ENCODE data around the gene MAGEF1. TPM values are rescaled to one million over a fixed set of nuclear protein-coding genes. Genes with fewer than 3 reads are reported as not detected.
"Not testable (repeated sequence)": the region's sequence is repeated elsewhere in the genome, so short reads cannot be mapped to it uniquely, and the experiment has no call there.

MAGEF1 gene
- total RNA-seq, 1 donor from 2014 or later, result 10.9 TPM

GRCh38 chr3:184742676-184743135 is 30.8 kb upstream of the MAGEF1 start:
- intact Hi-C loops (cut with micrococcal nuclease), result no loop called here

GRCh38 chr3:184741798-184742675 is 30.2 kb upstream of the MAGEF1 start:
- intact Hi-C loops (cut with micrococcal nuclease), result no loop called here

- intact Hi-C loops (cut with micrococcal nuclease), result no loop called here
These were observed 29.3 kb upstream of the MAGEF1 start for GRCh38 chr3:184741259-184741556.

- intact Hi-C loops (cut with micrococcal nuclease), result no loop called here
These were observed 28.8 kb upstream of the MAGEF1 start for GRCh38 chr3:184740509-184741258.

GRCh38 chr3:184739594-184740505 is 28.0 kb upstream of the MAGEF1 start:
- intact Hi-C loops (cut with micrococcal nuclease), result no loop called here

GRCh38 chr3:184738982-184739381 is 27.1 kb upstream of the MAGEF1 start:
- intact Hi-C loops (cut with micrococcal nuclease), result no loop called here

GRCh38 chr3:184738506-184738890 is 26.6 kb upstream of the MAGEF1 start:
- intact Hi-C loops (cut with micrococcal nuclease), result no loop called here

DNA sequence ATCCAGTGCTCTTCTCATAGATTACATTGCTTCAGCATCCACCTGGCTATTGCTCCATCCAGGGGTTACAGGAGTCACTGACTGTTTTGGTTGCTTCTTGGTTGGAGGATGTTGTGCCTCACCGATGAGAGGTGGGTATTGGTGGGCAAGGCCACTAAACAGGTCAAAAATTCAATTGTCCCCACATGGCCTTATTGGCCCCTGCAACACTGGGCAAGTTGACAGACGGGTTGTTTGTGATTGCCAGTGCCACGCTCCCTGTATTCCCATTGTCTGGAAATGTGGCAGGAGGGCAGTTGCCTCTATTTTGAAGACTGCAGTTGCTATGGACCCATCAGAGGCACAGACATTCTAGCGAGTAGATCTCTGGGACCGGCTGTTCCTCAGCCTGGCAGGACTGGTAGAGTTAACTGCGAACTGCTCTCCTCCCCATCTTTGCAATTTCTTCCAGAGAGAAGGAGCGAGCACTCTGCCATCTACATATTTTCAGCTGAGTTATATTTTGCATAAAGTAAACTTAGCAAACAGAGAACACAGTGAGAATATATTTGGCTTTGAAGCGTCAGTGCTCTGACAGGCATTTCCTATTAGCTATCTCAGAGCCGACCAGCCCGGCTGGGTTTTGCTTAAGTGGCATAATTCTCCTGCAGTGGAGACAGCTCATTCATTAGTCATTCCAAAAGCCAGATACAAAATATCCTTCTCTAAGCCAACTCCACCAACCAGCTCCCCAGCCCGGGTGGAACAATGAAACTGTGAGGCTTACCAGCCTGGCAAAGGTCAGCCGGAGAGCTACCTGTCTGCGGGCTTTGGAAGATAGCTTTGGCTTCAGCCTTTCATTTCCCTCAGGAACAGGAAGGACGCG is 26.0 kb upstream of the MAGEF1 start:
- intact Hi-C loops (cut with micrococcal nuclease), result no loop called here

GRCh38 chr3:184737063-184737462 is 25.2 kb upstream of the MAGEF1 start:
- intact Hi-C loops (cut with micrococcal nuclease), result no loop called here

DNA sequence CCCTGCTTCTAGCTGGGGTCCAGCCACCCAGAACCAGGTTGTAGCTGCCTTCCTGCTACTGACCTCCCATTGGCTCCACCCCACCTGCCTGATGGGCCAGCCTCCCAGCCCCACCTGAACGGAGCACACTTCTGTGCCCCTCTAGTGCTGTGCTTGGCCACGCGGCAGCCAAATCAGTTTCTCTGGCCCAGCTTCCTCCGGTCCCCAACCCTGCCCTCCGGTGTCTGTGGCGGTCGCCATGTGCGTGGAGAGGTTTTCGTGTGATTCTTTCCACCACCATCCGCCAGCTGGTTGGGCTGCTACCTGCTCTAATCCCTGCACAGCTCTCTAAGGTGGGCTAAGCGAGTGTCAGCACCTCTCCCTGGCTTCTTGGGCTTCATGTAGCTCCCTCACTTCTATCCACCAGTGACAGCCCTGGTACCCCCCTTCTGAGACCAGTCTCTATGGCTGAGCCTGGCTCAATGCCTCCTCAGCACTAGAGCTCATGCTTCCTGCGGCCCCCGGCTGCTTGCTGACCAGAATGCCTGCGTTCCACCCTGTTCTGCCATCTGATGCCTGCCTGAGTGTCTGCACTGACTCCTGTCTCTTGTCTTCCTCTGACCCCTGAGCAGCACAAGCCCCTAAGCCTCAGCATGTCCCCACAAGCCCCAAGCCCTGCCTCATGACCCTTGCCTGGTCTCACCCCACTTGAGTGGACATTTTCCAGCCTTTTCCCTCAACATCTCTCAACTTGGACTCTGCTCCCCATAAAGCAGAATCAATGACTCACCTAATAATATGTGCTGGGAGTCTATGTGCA is 23.2 kb upstream of the MAGEF1 start:
- intact Hi-C loops (cut with micrococcal nuclease), result no loop called here

GRCh38 chr3:184733971-184734608 is 22.2 kb upstream of the MAGEF1 start:
- intact Hi-C loops (cut with micrococcal nuclease), result no loop called here

- intact Hi-C loops (cut with micrococcal nuclease), result no loop called here
These were observed 21.3 kb upstream of the MAGEF1 start for GRCh38 chr3:184733181-184733580.

DNA sequence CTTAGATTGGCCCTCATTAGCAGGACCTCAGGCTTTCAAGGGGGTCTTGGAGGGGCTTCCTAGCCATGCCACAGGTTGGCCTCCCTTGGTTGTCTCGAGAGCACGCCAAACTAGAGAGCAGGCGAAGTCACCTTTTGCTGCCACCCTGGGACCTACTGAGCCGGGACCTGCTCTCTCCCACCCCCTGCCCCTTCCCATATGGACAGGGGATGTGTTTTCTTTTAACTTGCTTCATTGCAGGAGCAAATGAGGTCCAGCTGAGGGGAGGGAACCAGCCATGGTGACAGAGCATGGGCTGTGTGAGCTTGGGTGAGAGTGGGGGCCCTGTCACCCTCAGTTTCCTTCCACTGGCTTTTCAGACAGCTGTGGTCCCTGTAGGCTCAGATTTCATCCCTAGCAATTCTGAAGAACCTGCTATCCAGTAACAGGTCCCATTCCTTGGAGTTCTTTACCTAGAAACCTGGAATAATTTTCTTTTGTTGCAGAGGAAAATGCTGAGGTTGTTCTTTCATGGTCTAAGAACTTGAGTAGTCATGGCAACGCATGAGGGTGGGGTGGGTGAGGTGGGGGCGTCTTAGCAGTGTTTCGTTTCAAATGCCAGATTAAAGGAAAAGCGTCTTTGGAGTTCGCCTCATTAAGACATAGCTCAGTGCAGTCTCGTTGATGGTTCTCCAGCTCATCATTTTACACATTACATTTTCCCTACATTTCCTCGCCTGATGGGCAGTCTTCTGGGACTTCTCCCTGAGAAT is 20.1 kb upstream of the MAGEF1 start:
- intact Hi-C loops (cut with micrococcal nuclease), result no loop called here

- intact Hi-C loops (cut with micrococcal nuclease), result no loop called here
These were observed 19.1 kb upstream of the MAGEF1 start for GRCh38 chr3:184730924-184731323.

DNA sequence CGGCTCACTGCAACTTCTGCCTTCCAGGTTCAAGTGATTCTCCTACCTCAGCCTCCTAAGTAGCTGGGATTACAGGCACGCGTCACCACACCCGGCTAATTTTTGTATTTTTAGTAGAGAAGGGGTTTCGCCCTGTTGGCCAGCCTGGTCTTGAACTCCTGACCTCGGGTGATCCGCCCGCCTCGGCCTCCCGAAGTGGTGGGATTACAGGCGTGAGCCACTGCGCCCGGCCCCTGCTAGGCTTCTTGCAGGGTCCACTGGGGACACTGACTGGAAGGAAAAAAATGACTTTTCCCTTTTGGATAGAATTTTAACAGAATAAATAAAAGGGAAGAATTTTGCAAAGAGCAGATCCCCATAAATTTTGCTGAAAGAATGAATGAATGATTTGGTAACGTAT is 17.3 kb upstream of the MAGEF1 start:
- intact Hi-C loops (cut with micrococcal nuclease), result not testable (repeated sequence)

GRCh38 chr3:184728010-184728527 is 16.2 kb upstream of the MAGEF1 start:
- intact Hi-C loops (cut with micrococcal nuclease), result no loop called here

- intact Hi-C loops (cut with micrococcal nuclease), result loop anchor here (1.0 kb wide), 1 partner anchor 166 kb away; the partner anchor contains the start of gene EPHB3
These were observed 15.6 kb upstream of the MAGEF1 start for GRCh38 chr3:184727357-184728009.

GRCh38 chr3:184726497-184726896 is 14.6 kb upstream of the MAGEF1 start:
- intact Hi-C loops (cut with micrococcal nuclease), result no loop called here

Measured in T-helper 2 cell treated with Interferon-gamma antibody and Interleukin-4, amounts not matched to agents 100 ng/mL and 5 ng/mL, for 36 hours (primary cell).